HG03139 (cell line): ENCODE data around the gene PIWIL4.
"Not testable (repeated sequence)": the region's sequence is repeated elsewhere in the genome, so short reads cannot be mapped to it uniquely, and the experiment has no call there.

ENCODE experiments used
- ATAC-seq: cut with Tn5 transposase; IDR thresholded peaks from one replicate; pipeline ENCODE4 v1.9.1; 2021; ENCODE audit not compliant: unreplicated experiment

The PIWIL4 gene

DNA sequence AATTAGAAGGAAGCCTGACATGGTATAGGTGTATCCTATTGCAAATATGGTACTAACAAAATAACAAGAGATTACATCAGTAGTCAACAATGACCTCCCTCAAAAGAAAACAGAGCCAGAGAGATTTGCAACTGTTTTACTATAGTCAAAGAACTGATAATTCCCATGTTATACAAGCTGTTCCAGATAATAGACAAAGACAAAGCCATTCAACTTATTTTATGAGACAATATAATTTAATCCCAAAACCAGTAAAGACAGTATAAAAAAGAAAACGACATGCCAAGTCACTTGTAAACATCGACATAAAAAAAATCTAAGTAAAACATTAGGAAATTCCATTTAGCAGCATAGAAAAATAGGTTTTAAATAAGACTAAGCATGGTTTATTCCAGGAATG, 65.2 kb downstream of the PIWIL4 start:
- ATAC-seq: no peak

DNA sequence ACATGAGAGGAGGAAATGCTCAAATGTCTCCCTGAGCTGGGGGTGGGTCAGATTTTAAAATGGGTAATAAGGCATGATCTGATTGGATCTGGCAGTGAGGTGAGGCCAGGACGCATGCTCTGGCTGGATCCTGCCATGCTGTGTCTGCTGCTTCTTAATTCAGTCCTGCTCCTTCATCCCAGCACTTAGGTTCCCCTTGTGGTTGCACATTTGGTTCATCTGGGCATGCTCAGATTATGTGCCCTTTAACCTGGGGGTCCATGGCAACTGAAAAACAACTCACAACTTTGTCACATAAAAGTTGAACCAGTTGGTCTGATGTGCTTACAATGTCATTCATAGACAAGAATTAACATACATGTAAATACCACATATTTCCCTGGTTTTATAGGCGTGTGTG, 67.9 kb downstream of the PIWIL4 start:
- no peak for ATAC-seq

DNA sequence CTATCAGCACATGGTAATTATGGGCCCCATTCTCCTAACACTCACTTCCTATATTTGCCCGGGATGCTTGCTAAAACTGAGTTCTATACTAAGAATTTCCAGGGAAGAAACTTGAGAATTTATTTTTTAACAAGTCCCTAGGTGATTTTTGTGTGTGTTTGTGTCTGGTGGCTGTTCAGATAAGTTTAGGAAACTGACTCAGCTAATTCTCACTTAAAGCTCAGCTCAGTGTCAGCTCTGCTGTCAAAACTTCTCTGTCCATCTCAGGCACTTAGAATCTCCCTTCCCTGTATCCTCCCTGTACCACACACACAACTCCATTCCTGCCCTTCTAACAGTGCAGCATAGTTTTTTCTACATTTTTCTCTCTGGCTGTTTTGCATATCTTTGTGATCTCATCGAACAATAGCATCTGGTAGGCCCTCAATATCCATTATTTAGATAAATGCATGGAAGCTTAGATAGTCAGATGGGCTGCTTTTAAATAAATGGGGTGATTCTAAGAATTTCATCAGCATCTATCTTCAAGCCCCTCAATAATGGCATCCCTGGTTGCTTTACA, 69.3 kb downstream of the PIWIL4 start:
- ATAC-seq: no peak

DNA sequence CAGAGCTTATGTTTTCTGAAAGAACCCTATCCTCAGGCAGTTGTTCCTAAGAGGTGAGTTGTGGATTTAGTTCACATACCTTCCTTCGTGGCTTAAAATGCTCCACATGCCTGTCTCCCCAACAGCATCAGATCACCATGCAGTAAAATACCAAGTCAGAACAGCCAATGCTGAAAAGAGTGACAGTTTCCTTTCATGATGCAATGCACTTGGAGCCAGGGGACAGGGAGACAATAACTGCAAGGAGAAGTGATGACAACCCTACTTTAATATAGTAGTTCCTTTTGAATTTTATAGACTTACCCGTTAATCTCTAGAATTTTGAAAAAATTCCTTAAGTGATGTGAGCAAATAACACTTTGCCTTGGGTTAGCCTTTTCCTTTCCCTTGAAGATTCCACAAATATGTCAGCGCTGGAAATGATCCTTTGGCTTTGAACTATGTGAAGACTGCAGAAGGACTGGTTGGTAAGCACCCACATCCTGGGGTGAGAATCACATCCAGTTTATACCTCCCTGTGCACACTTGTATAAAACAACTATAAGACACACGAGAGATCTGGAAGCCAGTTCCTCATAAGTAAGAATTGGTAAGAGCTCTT, 71.2 kb downstream of the PIWIL4 start:
- ATAC-seq: no peak

DNA sequence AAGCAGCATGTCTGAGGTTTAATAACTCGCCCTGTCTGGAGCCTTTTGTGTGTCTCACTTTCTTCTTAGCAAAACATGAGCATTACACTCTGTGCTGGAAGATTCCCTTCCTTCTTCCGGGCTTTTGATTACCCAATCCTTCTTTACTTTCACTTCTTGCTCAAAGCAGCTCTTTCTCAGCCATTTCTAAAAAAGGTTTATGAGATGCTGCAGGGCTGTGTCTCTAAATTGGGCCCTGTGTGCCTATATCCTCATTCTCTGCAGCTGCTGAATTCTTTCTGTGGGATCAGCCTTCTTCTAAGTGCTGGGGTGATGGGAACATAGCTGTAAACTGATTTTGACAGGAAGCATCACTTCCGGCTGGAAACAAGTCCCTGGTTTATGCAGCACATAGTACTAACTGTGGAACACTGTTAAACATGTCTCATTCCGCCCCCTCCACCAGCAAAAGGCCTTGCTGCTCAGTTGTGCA, 71.8 kb downstream of the PIWIL4 start:
- ATAC-seq: no peak

DNA sequence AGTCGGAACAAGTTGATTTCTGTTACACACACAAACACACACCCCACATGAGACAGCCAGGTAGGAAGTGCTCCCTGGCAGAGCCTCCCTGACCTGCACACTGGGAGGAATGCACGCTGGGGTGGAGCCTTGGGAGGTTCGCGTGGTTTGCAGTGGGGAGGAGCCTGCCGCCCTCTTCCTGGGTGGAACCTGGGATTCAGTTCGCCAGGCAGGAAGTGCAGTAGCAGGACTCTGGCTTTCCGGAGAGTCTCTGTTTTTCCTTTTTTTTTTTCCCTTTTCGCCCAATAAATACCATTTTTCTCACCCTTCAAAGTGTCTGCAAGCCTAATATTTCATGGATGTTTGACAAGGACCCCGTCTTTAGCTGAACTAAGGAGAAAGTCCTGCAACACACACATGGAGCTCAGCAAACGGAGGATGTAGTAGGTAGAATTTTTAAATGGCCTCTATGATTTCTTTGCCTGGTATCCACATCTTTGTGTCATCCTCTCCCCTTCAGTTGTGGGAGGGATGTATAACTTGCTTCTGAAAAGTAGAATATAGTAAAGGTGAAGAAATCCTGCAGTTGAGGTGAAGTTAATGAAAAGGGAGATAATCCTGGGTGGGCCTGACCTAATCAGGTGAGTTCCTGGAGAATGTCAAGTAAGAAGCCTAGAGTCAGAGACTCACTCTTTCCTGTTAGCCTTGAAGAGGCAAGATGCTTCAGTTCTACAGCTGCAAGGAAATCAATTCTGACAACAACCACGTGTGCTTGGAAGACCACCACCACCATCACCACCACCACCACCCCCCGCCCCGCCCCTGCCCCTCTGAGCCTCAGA, 72.9 kb downstream of the PIWIL4 start:
- ATAC-seq: no peak

DNA sequence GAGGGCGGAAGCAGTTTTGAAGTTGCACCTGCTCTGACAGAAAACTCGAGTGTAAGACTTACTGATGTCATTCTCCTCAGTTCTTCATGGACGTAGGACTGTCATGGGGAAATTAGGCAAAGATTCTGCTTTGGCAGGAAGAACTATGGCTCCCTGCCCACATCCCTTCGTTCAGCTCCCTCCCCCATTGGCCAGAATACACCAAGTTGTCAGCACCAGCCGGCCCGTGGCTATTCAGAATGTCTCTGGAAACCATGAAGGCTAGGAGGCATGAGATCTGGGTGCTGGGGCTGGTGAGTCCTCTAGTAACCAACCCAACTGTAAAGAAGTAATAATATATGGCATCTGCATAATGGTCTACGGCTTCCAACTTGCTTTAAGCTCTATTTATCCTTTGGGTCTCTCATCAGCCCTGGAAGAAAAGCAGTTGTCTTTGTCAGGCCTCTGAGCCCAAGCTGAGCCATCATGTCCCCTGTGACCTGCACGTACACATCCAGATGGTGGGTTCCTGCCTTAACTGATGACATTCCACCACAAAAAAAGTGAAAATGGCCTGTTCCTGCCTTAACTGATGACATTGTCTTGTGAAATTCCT, 74.1 kb downstream of the PIWIL4 start:
- no peak for ATAC-seq

DNA sequence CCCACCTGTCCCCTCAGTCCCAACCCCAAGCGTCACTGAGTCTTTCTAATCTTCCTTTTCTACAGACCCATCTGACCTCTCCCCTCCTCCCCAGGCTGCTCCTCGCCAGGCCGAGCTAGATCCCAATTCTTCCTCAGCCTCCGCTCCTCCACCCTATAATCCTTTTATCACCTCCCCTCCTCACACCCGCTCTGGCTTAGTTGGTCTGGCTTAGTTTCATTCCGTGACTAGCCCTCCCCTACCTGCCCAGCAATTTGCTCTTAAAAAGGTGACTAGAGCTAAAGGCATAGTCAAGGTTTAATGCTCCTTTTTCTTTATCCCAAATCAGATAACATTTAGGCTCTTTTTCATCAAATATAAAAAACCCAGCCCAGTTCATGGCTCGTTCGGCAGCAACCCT, 76.0 kb downstream of the PIWIL4 start:
- not testable (repeated sequence) for ATAC-seq

DNA sequence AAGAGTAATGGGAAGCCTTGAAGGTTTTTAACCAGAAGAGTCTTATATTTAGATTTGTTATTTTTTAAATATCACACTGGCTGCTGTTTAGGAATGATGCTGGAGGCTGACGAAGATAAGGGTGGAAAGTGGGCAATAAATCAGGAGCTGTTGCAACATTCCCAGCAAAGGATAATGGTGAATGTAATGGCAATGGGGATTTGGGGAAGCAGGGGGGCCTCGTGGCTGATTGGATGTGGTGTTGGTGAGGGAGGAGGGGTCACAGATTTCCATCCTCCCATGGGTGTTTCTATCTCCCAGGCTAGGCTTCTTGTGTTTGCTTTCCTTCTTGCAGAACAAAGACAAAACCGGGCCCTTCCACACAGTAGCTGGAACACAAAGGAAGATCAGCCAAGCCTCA, 80.8 kb downstream of the PIWIL4 start:
- ATAC-seq: no peak

DNA sequence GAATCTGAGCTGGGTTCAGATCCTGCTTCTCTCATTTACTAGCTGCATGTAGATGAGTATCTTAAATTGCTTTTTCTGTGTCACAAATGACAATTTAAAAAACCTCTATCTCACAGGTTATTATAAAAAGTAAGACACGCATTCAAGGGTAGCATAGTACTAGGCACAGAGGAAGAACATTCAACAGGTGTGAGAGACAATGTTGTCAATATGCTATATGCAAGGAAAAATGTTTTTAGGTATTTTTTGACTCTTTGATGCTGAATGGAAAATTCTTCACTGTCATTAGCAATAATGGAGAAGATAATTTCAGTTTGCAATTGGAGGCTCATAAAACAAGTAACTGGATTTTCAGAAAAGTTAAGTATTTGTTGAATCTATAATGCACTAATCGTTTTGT, 81.6 kb downstream of the PIWIL4 start:
- no peak for ATAC-seq

DNA sequence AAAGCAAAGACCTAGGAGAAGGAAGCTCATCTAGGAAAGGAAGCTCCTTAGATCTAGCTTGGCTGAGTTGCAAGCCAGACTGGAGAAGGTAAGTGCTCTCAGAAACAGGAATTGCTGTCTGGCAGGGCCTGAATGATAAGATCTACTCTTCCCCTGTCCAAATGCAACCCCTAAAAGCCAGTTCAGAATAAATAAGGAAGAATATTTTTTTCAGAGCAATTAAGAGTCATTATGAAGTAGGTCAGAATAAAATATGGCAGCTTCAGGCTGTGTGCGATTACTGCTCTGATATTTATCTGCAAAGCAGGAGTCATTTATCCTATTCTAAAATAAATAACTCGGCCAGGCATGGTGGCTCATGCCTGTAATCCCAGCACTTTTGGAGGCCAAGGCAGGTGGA, 82.1 kb downstream of the PIWIL4 start:
- ATAC-seq: no peak

DNA sequence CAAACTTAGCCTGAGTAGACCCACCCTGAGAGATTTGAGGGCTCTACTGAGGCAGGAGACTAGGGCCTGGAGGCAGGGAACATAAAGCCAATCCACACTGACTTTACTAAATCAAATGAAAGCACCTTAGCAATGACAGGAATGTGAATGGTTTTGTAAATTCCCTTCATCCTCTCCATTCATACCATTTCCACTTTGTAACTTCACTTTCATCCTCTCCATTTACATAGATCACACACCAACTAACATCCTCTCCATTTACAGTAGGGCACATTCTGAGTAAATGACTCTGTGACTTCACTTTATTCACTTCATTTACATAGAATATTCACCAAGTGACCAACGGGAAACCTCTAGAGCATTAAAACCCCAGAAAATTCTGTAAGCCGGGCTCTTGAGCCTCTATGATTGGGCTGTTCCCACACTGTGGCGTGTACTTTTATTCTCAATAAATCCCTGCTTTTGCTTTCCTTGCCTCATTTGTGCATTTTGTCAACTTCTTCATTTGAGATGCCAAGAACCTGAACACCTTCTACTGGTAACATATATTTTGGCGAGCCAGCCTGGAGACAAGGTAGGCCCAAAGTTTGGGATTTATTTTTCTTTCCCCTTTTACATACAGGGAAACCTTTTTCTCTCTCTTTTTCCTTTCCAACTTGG, 82.9 kb downstream of the PIWIL4 start:
- no peak for ATAC-seq

DNA sequence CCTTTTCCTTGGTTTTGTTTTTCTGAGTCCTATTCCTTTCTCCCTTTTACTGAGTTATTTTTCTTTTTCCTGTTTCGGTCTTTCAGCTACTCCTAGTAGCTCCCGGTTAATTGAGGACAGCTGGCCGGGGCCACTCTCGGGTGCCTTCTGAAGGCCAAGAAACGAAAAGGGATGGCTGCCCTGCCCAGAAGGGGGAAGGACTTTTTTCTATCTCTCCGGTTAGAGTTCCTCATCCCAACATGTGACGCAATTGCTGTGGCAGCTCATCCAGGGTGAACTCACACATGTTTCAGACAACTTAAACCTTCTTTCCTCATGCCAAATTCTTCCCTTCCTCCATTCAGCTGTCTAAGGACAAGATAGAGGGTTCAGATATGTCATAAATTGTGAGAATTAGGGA, 83.6 kb downstream of the PIWIL4 start:
- ATAC-seq: no peak

DNA sequence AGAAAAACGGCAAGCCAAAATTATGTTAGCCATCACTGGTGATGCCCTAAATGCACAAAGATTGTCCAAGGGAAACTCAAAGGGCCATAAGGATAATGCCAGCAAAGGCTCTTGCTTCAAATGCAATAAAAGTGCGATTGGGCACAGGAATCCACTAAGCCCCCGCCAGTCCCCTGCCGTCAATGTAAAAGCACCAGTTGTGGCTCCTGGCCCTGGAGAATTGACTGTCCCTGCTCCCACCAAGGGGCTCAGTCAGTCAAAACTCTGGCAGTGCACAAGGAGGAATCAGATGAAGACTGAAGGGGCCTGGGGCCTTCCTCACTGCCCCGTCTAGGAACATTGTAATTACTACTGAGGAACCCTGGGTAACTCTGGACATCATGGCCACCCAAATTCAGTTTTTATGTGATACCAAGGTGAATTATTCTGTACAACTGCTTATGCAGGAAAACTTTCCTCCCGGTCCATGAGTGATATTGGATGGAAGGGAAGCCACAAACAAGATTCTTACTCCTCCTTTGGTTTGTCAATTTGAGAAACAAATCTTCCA, 85.6 kb downstream of the PIWIL4 start:
- no peak for ATAC-seq

DNA sequence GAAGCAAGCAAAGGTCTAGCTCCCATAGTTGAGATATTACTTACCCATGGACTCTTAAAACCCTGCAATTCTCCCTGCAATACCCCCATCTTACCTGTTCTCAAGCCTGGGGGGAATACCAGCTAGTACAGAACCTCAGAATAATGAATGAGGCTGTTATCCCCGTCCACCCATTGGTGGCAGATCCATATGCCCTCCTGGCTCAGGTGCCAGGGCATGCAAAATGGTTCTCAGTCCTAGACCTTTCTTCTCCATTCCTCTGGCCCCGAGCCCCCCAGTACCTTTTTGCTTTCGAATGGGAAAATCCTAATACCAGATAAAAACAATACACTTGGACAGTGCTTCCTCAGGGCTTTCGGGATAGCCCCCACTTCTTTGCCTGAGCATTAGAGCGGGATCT, 86.4 kb downstream of the PIWIL4 start:
- ATAC-seq: no peak

DNA sequence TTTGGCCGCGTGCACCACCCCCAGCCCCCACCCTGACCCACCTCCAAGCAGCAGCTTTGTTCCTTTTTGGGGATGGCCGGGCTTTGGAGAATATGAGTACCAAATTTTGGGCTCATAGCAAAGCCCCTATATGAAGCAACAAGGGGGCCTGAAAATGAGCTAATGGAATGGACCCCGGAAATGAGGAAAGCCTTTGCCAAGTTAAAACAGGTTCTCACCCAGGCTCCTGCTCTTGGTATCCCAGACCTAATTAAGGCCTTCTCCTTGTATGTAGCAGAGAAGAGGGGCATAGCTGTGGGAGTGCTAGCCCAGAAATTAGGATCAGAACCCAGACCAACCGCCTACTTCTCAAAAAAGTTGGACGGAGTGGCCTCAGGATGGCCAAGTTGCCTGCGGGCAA, 87.0 kb downstream of the PIWIL4 start:
- ATAC-seq: no peak

DNA sequence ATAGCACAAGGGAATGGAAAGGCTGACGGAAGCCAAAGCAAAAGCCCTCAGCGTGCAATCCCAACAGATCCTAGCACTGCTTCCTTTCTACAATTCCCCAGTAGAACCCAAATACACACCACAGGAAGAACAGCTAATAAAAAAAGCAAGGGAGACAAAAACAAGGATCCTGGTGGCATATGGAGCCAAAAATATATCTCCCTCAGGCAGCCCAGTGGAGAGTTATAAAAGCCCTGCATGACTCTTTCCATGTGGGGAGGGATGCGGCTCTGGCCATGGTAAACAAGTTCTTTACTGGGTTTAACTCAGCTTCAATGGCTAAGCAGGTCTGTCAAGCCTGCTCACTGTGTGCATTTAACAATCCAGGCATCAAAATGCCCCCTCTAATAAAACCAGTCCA, 88.1 kb downstream of the PIWIL4 start:
- ATAC-seq: no peak

DNA sequence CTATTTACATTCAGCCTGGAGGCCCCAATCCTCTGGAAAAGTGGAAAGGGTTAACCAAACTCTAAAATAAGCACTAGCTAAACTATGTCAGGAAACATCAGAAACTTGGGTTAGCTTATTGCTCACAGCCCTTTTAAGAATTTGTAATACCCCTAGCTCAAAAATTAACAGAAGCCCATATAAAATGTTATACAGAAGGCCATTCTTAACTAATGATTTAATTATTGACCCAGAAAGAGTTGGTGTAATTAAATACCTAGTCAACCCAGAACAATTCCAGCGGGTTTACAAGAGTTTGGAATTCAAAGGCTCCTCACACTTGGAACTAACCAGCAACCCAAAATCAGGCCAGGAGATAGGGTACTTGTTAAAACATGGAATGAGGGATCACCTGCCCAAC, 88.8 kb downstream of the PIWIL4 start:
- ATAC-seq: no peak

DNA sequence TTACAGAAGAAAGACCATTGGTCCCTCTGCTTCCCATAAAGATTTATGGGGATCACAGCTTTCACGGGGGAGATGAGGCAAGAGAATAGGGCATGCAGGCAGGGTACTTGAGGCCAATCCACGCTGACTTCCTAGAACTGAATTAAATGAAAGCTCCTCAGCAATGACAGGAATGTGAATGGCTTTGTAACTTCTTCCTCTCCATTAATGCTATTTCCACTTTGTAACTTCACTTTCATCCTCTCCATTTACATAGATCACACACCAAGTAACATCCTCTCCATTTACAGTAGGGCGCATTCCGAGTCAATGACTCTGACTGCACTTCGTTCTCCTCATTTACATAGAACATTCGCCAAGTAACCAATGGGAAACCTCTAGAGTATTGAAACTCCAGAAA, 89.8 kb downstream of the PIWIL4 start:
- no peak for ATAC-seq

DNA sequence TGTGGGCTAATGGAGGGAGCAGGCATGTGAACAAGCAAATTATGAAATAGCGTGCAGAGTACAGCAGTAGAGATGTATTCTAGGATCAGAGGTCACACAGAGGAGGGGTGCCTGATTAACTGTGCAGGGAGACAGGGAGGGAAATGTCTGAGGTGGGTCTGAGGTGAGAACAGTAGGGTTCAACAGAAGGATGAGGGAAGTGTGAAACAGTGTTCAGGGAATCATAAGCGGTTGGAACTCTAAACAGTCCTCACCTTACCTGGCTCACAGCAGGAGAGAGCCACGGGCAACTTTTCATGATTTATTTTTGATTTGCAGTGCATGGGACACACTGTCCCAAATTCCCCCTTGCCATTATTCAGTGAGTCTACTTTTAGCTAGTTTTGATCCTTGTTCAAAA, 90.5 kb downstream of the PIWIL4 start:
- ATAC-seq: no peak

DNA sequence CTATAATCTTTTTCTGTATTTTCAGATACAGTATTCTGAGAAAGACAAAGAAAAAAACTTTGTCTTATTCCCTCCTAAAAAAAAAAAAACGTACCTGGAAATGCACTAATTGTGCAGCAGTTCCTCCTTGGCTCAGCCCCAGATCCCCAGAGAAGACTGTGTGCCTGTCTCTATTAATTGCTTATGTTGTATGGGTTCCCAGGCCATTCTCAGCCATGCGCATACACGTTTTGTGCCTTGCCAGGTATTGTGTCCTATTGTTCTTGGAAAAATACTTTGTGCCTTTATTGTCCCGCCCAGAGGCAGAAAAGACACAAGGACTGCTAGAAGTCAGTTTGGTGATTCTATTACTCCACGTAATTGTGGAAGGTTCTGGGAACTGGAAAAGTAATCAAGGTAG, 91.2 kb downstream of the PIWIL4 start:
- ATAC-seq: no peak
